ENCODE data around the gene FRAS1.
"Not testable (repeated sequence)": the region's sequence is repeated elsewhere in the genome, so short reads cannot be mapped to it uniquely, and the experiment has no call there.

The FRAS1 gene

DNA sequence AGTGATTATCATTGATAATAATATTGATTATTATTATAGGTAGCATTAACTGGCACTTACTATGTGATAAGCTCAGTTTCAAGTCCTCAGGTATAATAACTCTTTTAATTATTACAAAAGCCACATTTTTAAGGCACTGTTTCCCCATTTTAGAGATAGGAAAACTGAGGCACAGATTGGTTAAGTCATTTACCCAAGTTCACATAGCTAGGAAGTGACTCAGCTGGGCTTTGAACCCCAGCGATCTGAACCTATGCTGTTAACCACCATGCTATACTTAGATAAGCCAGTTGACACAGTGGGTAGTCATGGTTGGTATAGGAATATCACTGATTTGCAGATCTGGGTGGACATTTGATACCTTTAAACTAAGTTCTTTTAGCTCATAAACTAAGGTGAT lies 110.4 kb downstream of the FRAS1 start:
- no peak for DNase-seq

DNA sequence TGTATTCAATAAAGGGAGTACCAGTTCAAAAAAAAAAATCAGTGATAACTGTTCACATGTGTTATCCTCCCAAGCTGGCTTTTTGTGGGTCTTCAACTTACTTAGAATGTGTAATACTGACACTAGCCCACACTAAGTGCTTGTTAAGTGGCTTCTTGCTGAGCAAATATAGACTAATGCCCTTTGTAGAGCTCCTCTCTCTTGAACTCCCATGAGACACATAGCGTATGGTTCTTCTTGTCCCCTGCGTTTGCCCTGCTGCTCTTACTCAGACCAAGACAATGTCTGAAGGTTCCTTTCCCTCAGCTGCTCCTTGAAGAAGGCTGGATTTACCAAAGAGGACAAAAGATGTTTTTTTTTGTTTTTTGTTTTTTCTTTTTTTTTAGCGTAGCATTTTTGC lies 110.9 kb downstream of the FRAS1 start:
- no peak for DNase-seq

DNA sequence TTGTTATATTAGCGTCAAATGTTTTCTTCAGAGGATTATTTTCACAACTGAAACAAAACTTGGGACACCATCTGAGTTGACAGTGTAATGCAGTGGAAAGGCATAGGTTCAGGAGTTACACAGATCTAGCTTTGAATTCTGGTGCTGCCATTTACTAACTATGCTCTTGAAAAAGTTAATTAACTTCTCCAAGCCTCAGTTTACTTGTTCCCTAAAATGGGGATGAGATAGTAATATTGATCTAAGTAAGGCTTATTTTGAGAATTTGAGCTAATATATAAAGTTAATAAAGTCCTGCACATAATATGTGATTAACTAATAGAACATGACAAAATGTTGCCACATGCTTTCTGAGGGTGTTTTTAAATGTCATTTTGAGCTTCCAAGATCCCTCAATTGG lies 112.6 kb downstream of the FRAS1 start:
- no peak for DNase-seq

DNA sequence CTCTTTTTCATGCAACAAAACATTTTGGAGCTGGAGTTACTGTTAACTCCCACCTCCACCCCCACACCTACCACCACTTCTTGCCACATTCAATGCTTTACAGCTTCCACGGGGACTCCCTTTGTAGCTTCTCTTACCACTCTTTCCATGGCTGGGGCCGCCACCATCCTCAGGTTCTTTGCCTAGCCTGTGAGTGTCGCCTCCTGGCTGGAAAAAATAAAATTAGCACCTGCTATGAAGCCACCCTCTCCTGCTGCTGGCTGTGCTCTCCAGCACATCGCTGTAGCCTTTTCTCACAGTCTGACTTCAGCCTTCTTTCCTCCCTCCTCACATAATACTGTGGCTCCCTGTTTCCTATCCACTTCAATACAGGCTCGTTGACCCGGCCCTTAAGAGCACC lies 114.4 kb downstream of the FRAS1 start:
- DNase-seq = no peak

DNA sequence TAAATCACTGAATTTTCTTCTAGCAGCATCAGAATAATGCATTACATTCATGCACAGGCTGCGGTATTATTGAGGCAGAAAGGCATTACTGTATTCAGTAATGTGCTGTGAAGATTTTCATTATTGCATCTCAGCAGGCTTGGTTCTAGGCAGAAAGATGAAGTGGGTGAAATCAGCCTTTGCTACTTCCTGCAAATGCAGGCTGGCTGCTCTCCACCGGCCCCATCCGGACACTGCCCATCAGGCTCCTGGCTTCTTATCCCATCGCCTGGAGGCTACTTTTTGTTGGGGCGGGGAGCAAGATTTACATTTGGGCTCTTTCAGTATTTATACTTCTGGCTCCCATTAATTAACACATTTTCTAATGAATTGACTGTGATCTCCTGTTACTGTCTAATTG lies 117.8 kb downstream of the FRAS1 start:
- no peak for DNase-seq

DNA sequence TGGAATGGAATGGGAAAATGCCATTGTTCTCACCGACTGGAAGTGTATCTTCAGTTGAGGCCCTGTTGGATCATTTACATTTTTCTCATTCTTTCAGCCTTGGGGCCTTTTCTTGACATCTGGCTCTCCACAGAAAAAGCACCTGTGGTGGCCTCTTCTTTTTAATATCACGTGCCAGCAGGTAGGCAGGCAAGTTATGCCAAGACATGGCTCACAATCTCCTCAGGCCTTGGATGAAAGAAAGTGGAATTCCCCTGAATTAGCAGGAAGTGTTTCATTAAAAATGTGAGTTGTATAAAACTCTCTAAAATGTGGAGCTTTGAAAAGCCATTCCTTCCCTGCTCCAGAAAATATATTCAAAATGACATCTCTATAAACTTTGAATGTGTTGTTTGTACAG lies 122.1 kb downstream of the FRAS1 start:
- no peak for DNase-seq

DNA sequence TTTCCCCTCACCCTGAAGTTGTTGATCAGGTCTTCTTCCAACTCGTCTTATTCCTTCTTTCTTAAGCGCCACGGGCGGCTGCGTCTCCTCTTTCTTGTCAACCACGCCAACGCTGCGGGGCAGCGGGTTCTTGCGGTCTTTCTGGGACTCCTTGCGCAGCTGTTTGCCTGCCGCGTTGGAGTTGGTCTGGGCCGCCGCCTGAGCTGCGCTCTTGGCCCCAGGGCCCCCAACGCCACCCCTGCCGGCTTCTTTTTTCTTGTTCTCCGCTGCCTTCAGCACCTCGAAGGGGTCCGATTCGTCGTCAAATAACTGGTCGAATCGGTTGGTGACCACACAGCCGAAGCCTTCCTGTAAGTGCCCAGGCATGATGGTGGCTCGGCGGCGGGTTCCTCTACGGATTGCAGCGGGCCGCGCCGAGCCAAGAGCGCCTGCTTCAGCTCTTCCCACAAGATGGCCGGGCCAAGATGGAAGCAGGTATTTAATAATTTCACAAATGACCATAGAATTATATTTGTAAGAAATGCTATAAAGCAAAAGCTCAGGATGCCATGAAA lies 124.6 kb downstream of the FRAS1 start:
- not testable (repeated sequence) for DNase-seq

DNA sequence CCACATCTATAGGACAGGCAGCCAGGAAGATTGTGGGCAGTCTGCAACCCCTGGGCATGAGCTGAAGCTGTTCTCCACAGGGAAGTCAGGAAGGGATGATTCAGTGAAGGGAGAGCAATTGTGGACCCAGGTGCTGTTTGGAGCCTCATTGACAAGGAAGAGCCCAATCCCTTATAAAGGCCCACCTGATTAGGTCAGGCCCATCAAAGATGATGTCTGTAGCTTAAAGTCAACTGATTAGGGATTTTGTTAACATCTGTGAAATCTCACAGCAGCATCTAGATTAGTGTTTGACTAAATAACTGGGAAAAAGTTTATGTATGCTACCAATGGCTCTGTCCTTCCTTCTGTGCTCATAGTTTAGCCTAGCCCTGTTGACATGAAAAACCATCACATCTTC lies 127.5 kb downstream of the FRAS1 start:
- DNase-seq = no peak

DNA sequence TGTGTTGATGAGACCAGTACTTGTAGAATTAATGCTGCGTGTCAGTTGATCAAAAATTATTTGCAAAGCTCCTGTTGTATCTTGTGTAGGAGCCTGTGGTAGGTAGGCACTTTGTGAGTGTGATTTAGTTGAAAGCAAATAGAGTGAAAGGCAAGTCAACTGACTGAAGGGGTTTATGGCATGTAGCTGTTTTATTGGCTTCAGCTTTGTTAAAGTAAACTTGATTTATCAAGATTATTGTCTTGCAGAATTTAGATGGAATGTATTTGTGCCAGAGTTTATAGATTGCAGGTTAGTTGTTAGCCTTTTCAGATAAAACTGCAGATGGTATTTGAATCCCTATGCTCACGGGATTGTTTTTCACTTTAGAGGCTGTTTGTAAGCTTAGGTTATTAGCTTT lies 128.0 kb downstream of the FRAS1 start:
- DNase-seq = no peak

DNA sequence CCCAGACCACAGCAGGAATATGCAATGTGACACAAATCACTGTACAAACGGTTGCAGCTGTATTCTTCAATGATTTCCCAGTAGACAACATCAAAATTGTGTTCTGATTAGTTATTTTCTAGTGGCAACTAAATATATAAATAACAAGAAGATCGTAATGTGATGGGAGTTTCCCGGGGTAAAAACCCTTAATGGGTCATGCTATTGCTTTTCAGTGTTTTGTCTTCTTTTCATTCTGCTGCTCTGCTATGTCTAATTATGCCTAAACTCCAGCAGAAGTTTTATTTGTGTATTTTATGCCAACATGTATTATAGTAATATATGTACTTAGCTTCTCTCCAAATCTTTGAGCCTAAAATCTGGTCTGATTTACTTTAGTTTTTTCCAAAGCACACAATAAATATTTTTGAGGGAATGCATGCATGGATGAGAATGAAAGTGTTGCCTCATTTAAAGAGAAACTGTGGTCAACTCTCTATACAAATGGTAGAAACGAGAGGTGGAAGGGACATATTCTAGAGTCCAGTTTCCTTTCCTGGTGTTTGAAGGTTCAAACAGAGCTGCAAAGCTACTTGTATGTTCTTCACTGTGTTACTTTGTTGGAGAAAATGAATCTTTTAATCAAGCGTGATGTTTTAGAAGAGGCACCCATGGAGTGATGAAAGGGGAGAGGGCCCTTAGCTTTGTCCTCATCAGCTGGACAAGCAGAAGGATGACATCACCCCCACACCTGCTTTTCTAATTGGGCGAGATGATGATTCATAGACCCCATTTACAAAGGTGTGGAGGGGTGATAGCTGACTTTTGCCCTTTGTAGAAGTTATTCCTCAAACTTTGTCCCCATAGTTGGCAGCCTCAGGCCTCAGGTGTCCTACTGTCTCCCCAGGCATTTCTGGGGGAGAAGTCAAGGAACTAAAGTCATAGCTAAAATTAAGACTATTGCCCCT lies 129.7 kb downstream of the FRAS1 start:
- DNase-seq = no peak

DNA sequence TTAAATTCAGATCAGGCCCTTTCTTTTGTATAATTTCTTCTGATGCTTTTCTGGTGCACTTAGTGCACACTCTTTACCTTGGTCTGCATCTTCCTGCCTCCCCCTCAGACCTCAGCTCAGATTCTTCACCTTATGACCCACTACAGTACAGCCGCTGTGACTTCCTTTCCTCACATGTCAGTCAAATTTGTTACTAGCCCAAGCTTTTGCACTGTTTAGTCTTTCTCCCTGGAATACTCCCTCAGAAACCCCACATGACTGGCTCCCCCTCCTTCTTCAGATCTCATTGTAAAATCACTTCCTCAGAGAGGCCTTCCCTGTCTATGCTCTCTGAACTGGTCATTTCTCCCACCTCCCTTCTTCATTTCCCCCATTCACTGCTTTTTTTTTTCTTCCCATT lies 132.9 kb downstream of the FRAS1 start:
- DNase-seq = no peak

DNA sequence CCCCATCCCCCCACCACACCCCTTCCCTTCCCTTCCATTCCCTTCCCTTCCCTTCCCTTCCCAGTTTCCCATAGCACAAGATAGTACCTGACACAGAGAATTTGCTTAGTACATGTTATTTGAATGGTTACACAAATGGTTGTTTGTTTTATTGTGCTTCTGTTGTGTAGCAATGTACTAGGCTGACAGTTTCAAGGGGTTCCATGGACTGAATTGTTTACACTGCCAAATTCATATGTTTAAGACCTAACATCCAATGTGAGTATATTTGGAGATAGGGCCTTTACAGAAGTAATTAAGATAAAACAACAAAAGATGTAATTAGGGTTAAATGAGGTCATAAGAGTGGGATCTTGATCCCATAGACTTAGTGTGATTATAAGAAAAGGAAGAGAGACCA lies 133.5 kb downstream of the FRAS1 start:
- no peak for DNase-seq

DNA sequence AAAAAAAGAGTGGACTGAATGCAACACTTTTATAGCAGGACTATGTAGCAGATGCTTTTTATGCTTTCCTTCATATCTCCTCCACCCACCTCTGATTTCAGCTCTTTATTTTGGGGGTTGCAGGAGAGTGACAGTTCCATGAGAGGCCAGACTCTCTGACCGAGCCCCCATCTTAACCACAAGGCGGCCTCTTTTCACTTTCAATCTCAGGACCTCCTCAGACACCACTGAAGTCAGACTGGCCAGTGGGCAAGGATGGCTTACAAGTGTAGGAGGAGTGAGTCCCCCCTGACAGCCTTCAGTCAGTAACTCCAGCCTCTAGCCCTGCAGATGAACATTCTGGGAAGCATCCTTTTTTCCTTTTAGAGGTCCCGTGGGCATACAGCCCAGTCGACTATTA lies 140.8 kb downstream of the FRAS1 start:
- DNase-seq = no peak

DNA sequence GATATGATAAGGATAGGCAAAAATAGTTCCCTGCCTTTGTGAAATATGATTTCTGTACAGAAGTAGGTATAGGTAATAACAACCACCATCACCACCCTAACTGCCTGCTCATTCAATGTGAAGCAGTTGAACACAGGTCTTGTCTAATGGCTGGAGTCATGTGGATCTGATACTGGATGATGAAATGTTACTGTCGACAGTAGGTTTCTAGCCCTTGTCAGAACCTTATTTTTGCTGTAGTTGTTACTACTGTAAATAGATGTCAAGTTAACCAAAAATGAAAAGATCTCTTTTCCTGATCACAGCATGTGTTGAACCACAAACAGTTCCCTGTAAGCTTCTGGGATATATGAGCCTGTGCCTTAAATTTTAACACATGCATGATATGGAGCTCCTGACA lies 142.9 kb downstream of the FRAS1 start:
- no peak for DNase-seq

DNA sequence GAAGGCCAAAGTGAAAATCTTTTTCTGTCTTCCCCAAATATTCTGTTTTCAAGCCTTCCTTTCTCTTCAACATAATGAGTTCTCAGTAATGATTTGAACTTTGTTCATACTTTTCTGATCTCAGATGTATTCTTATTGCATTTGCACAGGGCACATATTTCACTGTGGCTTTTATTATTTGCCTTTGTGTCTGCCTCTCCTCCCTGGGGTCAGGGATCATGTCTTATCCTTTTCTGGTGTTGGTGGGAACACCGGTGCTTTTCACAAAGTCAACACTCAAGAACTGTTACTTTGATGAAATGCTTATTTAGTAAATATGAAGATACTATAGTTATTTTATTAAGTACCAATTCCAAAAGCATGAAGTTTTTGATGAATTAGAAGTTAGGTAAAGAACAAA lies 143.8 kb downstream of the FRAS1 start:
- no peak for DNase-seq

DNA sequence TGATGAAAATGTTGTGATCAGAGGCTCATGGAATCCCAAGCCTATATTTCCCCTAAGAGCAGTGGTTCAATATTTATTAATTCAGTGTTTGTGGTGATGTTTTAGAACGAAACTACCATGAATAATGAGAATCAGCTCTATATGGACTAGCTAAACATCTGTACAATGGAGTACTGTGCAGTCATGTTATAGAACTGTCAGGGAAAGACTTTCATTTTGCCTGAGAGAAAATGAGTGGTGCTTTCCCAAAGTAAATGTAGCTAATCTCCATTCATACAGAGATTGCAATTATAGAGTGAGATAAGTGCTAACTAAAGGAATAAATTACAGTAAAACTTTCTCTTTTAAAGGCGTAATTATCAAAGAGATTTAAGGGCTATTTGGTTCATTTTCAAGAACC lies 147.1 kb downstream of the FRAS1 start:
- no peak for DNase-seq

DNA sequence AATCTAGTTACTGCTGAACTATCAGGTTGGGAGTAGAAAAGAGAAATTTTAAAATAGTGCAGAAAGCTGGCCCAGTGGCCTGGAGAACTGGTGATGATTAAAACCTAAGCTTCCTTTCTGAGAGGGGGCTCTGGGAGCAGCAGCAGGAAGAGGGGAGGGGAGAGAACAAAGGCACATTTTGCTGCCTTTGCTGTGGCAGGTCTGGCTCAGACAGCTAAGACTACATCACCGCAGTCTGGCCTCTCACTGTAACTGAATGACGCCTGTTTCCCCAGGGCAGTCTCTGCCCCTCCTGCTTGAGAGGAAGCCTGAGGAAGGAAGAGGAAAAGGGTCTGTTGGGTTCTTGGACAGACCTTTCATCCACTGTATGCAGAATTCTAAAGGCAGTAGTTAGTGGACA lies 148.5 kb downstream of the FRAS1 start:
- DNase-seq = no peak

DNA sequence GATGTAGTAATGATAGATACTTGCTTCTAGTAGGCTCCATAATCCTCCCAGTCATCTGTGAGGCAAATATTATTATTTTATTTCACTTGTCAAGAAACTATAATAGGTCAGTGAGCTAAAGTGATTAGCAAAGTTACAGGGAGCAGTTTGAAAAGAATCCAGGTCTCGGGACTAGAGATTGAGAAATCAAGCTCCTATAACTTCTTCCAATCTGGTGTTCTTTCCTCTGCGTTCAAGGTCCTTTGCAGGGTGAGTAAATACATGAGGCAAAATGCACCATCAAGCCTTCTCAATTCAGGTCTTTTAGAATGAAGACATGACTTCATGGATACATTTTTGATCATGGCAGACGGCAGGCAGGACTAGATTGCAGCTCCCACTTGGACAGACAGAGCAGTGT lies 150.4 kb downstream of the FRAS1 start:
- no peak for DNase-seq

DNA sequence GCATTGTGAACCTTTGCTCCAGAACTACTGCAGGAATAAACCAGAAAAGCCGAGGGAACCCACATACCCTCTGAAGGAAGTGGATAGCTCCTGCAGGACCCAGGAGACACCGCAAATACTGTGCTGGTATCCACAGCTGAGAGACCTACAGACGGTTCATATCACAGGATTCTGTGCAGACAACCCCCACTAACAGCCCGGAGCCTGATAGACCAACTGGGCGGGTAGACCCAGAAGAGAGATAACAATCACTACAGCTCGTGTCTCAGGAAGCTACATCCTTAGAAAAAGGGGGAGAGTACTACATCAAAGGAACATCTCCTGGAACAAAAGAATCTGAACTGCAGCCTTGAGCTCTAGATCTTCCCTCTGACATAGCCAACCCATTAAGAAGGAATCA lies 150.8 kb downstream of the FRAS1 start:
- no peak for DNase-seq

DNA sequence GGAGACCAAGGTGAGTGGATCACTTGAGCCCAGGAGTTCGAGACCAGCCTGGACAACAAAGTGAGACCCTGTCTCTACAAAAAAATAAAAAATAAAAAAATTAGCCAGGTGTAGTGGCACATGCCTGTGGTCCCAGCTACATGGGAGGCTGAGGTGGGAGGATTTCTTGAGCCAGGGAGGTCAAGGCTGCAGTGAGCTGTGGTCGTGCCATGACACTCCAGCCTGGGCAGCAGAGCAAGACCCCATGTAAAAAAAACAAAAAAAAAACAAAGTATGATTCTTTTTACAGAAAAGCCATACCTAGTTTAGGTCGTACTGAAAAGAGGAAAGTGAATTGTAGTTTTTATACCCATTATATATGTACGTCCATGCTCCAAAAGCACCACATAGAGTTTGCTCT lies 151.8 kb downstream of the FRAS1 start:
- not testable (repeated sequence) for DNase-seq

DNA sequence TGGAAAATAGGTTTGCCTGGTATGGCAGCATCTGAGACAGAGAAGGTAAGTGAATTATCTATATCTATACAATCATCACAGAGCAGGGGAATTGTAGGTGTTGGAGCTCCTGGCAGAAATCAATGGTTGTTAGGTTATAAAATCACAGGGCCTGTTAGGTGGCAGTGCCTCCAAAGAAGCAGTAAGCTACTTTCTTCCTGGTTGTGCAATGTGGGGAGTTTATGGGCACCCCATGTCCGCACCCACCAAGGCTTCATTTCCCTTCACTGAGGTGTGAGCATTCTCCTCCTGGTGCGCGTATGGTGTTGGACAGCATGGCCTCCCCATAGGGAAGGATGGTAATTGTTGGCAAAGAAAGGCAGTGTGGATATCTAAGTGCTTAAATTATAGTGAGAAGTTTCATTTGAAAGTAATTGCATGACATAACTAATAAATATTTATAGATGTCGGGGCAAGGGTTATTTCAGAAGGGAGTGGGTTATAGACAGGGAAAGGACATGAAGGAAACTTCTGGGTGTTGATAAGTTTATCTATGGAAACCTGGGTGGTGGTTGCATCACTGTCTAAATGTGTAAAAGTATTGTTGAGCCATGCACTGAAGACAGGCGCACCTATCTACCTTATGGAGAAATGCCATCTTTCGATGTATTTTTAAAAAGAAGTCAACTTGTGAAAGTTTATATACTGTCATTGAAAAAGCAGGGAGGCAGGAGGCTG lies 153.7 kb downstream of the FRAS1 start:
- no peak for DNase-seq

DNA sequence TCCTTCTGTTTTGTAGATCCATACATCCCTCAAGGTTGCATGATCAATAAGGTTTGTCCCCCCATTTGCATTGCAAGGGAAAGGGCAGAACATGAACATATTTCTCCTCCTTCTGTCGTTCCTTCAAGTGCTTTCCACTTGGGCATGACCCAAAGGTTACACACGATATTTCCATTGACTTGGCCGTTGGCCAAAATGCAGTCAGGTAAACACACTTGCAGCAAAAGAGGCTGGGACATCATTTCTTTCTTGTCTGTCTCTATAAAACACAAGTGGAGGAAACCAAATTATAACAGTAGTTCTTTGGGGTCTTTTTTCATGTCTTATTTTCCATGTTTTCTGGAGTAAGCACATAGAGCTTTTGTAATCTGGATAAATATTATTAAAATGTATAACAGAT lies 156.1 kb downstream of the FRAS1 start:
- DNase-seq = no peak

DNA sequence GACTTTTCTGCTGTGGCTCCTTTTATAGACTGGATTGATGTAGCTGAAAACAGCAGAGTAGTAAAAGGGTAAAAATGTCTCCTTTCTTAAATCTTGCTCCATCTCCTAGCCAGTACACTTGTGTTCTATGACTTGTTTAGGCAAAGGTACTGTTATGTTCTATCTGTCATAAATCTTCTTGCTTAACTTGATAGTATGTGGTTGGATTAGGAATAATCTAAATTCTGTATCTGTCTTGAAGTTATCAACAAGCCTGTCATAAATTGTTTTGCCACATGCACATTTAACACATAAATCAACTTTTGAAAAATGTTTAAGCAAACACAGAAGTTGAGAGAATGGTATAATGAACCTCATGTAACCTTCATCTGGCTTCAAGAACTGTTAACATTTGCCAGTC lies 157.0 kb downstream of the FRAS1 start:
- DNase-seq = no peak

DNA sequence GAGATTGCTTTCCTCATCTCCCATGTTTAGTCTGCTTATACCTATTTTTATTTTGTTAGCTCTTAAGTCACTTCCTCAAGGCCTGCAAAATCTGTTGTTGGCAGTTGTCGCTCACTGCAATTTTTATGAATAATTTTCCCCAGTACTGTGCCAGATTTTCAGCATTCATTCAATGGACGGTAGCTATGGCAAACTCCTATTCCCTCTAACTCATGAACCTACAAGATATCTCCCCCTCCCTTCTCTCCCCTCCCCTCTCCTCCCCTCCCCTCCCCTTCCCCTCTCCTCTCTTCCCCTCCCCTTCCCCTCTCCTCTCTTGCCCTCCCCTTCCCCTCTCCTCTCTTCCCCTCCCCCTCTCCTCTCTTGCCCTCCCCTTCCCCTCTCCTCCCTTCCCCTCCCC lies 160.4 kb downstream of the FRAS1 start:
- no peak for DNase-seq
